HepG2 (cell line): ENCODE data around the gene PGC. TPM values are rescaled to one million over a fixed set of nuclear protein-coding genes. Genes with fewer than 3 reads are reported as not detected.

ENCODE experiments used
- ATAC-seq: fragments of 200-7000 bp; cut with Tn5 transposase; 3 replicates; pipeline ENCODE4 v1.9.1; 2020; ENCODE audit warnings: mild to moderate bottlenecking, moderate library complexity
- BruUV-seq: library from RNA; stranded (reverse); fragments of 400-500 nt; replicated peaks from 2 replicates; lab custom pipeline; 2021; lab: Mats Ljungman, UMichigan
- CTCF ChIA-PET: fragments of 300-600 bp; formaldehyde crosslinking; extraction: SDS; loops from one replicate; lab custom pipeline; 2021; ENCODE audit warnings: low total read pairs, inconsistent platforms, low intra/inter-chr PET ratio; lab: Yijun Ruan, JAX
- POLR2A ChIA-PET: fragments of 350-600 bp; sonication (Branson Sonifier 250); formaldehyde crosslinking; loops from one replicate; lab custom pipeline; 2020; ENCODE audit warnings: antibody characterized with exemption, inconsistent platforms; lab: Yijun Ruan, JAX
- DNase-seq: peaks from one replicate; pipeline ENCODE4 v3.0.0-alpha.2; 2015; ENCODE audit warnings: low spot score
- FAIRE-seq: peaks from 3 replicates; lab custom pipeline; 2011; peaks lifted over from hg19 to GRCh38; lab: Jason Lieb, UNC
- H2AFZ ChIP-seq: one replicate; pipeline ENCODE4 v1.6.1; 2011; ENCODE audit warnings: low read length, inconsistent platforms
- H3K27ac ChIP-seq: fragments of 300-600 bp; 3 replicates; pipeline ENCODE4 v1.8.0; 2011; ENCODE audit warnings: mixed run types, mild to moderate bottlenecking, mixed read lengths, low read length, inconsistent platforms; ENCODE audit not compliant: insufficient read depth; ENCODE audit errors: extremely low read length
- H3K27me3 ChIP-seq, 2 experiments: fragments of 200-600 bp in 1 of 2; 2 replicates in 1 of 2; 3 replicates in 1 of 2; pipeline versions ENCODE4 v1.6.0 to v1.8.0; 2011; ENCODE audit warnings: low read length in 2 of 2, mild to moderate bottlenecking in 2 of 2, moderate library complexity in 2 of 2, inconsistent platforms in 1 of 2; ENCODE audit not compliant: insufficient read depth in 2 of 2, control insufficient read depth in 1 of 2
- H3K36me3 ChIP-seq, 2 experiments: fragments of 200-600 bp in 1 of 2; replicated peaks in 1 of 2; 2 replicates in 1 of 2; 3 replicates in 1 of 2; pipeline versions ENCODE4 v1.5.1 to v1.8.0; 2011; ENCODE audit warnings: low read length in 2 of 2, inconsistent platforms in 1 of 2; ENCODE audit not compliant: insufficient read depth in 2 of 2, control insufficient read depth in 1 of 2
- H3K4me1 ChIP-seq: 2 replicates; pipeline ENCODE4 v1.5.1; 2012; ENCODE audit warnings: low read length, inconsistent platforms; ENCODE audit not compliant: insufficient read depth
- H3K4me2 ChIP-seq: 2 replicates; pipeline ENCODE4 v1.6.0; 2011; ENCODE audit warnings: low read depth, low read length, inconsistent platforms
- H3K4me3 ChIP-seq, 3 experiments: fragments of 200-600 bp in 1 of 3; sonication (generic), shearing (Covaris generic) in 1 of 3; replicated peaks in 1 of 3; 2 replicates each; pipeline ENCODE4 v1.5.1; 2011 to 2016; ENCODE audit warnings: low read length in 3 of 3, inconsistent platforms in 2 of 3, low read depth in 2 of 3, mild to moderate bottlenecking in 2 of 3, control low read depth in 1 of 3, mixed read lengths in 1 of 3; ENCODE audit not compliant: insufficient read depth in 1 of 3
- H3K79me2 ChIP-seq: one replicate; pipeline ENCODE4 v1.6.1; 2011; ENCODE audit warnings: low read length, inconsistent platforms; ENCODE audit not compliant: insufficient read depth
- H3K9ac ChIP-seq: 2 replicates; pipeline ENCODE4 v1.6.0; 2011; ENCODE audit warnings: mild to moderate bottlenecking, low read depth, low read length, inconsistent platforms; ENCODE audit not compliant: insufficient read depth
- H3K9me3 ChIP-seq: 2 replicates; pipeline ENCODE4 v1.5.1; 2012; ENCODE audit warnings: mild to moderate bottlenecking, low read length
- H4K20me1 ChIP-seq: 2 replicates; pipeline ENCODE4 v1.6.0; 2011; ENCODE audit warnings: inconsistent platforms, mild to moderate bottlenecking, low read length, moderate library complexity; ENCODE audit not compliant: insufficient read depth
- HNRNPLL ChIP-seq: fragments of 200-400 bp; formaldehyde crosslinking; IDR thresholded peaks from 2 replicates; pipeline ENCODE4 v1.6.1; 2017; ENCODE audit warnings: mild to moderate bottlenecking, low read depth, low read length; ENCODE audit not compliant: poor library complexity, severe bottlenecking
- HOXA3 ChIP-seq: sonication (generic); formaldehyde crosslinking; IDR thresholded peaks from 2 replicates; pipeline ENCODE4 v1.5.0; 2020; ENCODE audit warnings: missing genetic modification reagents
- MNT ChIP-seq: fragments of 450-650 bp; IDR thresholded peaks from 2 replicates; pipeline ENCODE4 v1.6.1; 2016
- NFE2L1 ChIP-seq: sonication (generic); formaldehyde crosslinking; IDR thresholded peaks from 2 replicates; pipeline ENCODE4 v1.4.0; 2020; ENCODE audit warnings: missing genetic modification reagents, mild to moderate bottlenecking, borderline replicate concordance
- ZNF207 ChIP-seq: fragments of 450-650 bp; IDR thresholded peaks from 2 replicates; pipeline ENCODE4 v1.6.1; 2016; ENCODE audit warnings: antibody characterized with exemption, borderline replicate concordance
- WGBS: methylation state at CpG from one replicate; pipeline ENCODE4 v1.1.6; 2017; ENCODE audit warnings: low lambda C conversion rate; 5-methylcytosine and 5-hydroxymethylcytosine counted together
- in situ Hi-C: cut with HindIII; loops from 2 replicates; pipeline ENCODE4 v1.10.0; 2017; ENCODE audit warnings: low pct_unique_long_range_greater_than_20kb; ENCODE audit not compliant: extremely low pct_ligation_motif_present
- intact Hi-C: fragments of 100-400 bp; cut with micrococcal nuclease; formaldehyde crosslinking; loops from one replicate; pipeline ENCODE4 v1.10.0; 2022; ENCODE audit not compliant: unreplicated experiment
- polyA plus RNA-seq, 8 experiments: library from polyadenylated mRNA; depleted of rRNA in 3 of 8; stranded (reverse) in 7 of 8; unstranded in 1 of 8; fragments of >200 nt; fragmentation: Illumina TruSeq in 4 of 8; extraction: Trizol in 4 of 8; gene quantifications; 2 replicates each; pipeline versions ENCODE4 v1.2.1 to v1.2.3, GENCODE V29; 2011 to 2016; ENCODE audit warnings: low read depth in 4 of 8, missing spikeins in 1 of 8, mixed read lengths in 1 of 8; ENCODE audit not compliant: insufficient read depth in 1 of 8
- total RNA-seq, 5 experiments: library from RNA; depleted of rRNA; stranded (reverse); fragments of >200 nt; fragmentation: Illumina TruSeq; extraction: Trizol; gene quantifications; 2 replicates each; pipeline ENCODE4 v1.2.3, GENCODE V29; 2016; ENCODE audit warnings: low read depth in 1 of 5

PGC gene
- total and polyA plus RNA-seq, 2 of the 13 experiments (the other 11 are each of a cell fraction or from before 2014, with no cell fraction given): 426 to 502 TPM

GRCh38 chr6:41713650-41714291 lies 33.4 kb downstream of the PGC start:
- no TSS peak for BruUV-seq
- H3K4me2 ChIP-seq: no peak overlapping the region
- H3K27me3 ChIP-seq: no peaks in the 10 kb centered on the region
- DNase-seq: no peak
- peaks cover 7% of the 10 kb centered on the region; the same call in 1 of the 2 replicates for H3K4me1 ChIP-seq
- H3K4me3 ChIP-seq: no peak overlapping the region
- no peaks in the 10 kb centered on the region for H3K9me3 ChIP-seq
- 91% methylated on average over 14 of the region's 14 CpGs for WGBS
- no peak overlapping the region for H3K27ac ChIP-seq
- TF ChIP-seq HNRNPLL: peak; percentile 36
- TF ChIP-seq MNT: peak; percentile 90
- 0 out of 2 replicates have a peak, but pooled peaks have one; percentile 41 for TF ChIP-seq NFE2L1
- no peak for TF ChIP-seq HOXA3
- TF ChIP-seq ZNF207: 0 out of 2 replicates have a peak, but pooled peaks have one; percentile 28
- no peak overlapping the region for H2AFZ ChIP-seq
- FAIRE-seq: no peak
- in situ Hi-C loops (loop anchor here (10.0 kb wide), 1 partner anchor 331 kb away; no protein-coding TSS in a partner anchor), intact Hi-C loops (no loop called here)
- H4K20me1 ChIP-seq: no peaks in the 10 kb centered on the region; the same call in 1 of the 2 replicates
- H3K9ac ChIP-seq: no peak overlapping the region
- CTCF ChIA-PET: no interaction called here
- ATAC-seq: peak; percentile 10; the same call in 2 of the 3 replicates
- no peaks in the 10 kb centered on the region; a peak in 1 of 5 replicates for H3K36me3 ChIP-seq
- POLR2A ChIA-PET: interaction anchor here (2.1 kb wide), 1 partner anchor 19 kb away, joined by 7 read pairs; no protein-coding TSS in a partner anchor
- no peaks in the 10 kb centered on the region for H3K79me2 ChIP-seq
